ENCODE results near the gene GCN1.

DNA sequence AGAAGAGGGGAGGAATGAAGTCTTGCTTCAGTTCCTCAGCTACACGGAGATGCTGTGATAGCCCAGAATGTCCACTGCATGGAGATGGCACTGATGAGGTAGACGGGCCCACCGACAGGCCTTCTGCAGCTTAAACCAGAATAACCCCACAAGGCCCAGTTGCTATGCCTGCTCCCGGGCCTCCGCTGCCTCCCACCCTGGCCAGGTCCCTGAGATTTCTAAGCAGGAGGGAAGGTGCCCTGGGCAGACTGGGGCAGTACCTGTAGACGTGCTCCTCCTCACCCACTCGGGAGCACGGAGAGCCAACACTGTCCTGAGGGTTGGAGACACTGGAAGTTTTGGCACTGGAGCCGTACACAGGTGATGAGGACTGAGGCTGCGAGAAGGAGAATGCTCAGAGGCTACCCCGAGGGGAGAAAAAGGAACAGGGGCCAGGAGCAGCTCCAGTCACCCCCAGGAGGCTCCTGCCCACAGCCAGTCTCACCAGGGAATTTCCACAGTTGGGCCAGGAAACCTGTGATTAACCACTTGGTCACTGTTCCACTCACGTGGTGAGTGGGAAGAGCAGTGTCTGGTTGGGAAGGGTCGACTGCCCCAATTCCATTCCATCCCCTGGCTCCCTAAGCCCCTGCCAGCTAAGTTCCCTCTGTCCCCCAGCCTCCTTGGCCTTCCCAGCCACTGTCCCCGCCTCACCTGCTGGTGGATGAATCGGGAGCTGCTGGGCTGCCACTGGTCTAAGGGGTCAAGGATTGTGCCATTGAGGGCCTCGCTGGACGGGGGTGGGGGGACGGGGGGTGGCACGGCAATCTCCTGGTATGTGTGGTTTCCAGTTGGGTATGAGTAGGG lies 29.2 kb upstream of the GCN1 start:
- TF ChIP-seq, protein P1, sequence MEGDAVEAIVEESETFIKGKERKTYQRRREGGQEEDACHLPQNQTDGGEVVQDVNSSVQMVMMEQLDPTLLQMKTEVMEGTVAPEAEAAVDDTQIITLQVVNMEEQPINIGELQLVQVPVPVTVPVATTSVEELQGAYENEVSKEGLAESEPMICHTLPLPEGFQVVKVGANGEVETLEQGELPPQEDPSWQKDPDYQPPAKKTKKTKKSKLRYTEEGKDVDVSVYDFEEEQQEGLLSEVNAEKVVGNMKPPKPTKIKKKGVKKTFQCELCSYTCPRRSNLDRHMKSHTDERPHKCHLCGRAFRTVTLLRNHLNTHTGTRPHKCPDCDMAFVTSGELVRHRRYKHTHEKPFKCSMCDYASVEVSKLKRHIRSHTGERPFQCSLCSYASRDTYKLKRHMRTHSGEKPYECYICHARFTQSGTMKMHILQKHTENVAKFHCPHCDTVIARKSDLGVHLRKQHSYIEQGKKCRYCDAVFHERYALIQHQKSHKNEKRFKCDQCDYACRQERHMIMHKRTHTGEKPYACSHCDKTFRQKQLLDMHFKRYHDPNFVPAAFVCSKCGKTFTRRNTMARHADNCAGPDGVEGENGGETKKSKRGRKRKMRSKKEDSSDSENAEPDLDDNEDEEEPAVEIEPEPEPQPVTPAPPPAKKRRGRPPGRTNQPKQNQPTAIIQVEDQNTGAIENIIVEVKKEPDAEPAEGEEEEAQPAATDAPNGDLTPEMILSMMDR (IDR thresholded peaks at IDR 0.05; ENCODE audit: poor library complexity), result no peak
- TF ChIP-seq EZH2 (IDR thresholded peaks at IDR 0.05; ENCODE audit: borderline replicate concordance), result no peak
